HG03064 (cell line): ENCODE data around the gene TEX14.
"Not testable (repeated sequence)": the region's sequence is repeated elsewhere in the genome, so short reads cannot be mapped to it uniquely, and the experiment has no call there.

Experiments
- ATAC-seq: cut with Tn5 transposase; IDR thresholded peaks from one replicate; pipeline ENCODE4 v1.9.1; 2021; ENCODE audit warnings: low read depth; ENCODE audit not compliant: unreplicated experiment

Gene TEX14

GRCh38 chr17:58693208-58693607 lies 1.4 kb upstream of the TEX14 start:
- ATAC-seq = no peak

GRCh38 chr17:58692239-58693055 lies 602 bp upstream of the TEX14 start, which contains the start of gene RAD51C:
TSS of gene RAD51C (plus strand) at chr17:58692602. CDS start at chr17:58692644, 42 bp downstream.
- ATAC-seq = peak; percentile 97

DNA sequence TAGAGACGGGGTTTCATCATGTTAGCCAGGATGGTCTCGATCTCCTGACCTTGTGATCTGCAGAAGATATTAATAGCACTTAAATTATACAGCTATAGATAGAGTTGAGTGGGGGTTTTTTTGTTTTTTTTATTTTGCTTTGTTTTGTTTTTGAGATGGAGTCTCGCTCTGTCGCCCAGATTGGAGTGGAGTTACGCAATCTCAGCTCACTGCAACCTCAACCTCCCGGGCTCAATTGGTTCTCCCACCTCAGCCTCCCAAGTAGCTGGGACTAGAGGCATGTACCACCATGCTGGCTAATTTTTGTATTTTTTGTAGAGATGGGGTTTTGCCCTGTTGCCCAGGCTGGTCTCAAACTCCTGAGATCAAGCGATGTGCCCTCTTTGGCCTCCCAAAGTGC lies 1.8 kb downstream of the TEX14 start:
- not testable (repeated sequence) for ATAC-seq

- no peak for ATAC-seq
These were observed 3.3 kb downstream of the TEX14 start for GRCh38 chr17:58688521-58688920.

DNA sequence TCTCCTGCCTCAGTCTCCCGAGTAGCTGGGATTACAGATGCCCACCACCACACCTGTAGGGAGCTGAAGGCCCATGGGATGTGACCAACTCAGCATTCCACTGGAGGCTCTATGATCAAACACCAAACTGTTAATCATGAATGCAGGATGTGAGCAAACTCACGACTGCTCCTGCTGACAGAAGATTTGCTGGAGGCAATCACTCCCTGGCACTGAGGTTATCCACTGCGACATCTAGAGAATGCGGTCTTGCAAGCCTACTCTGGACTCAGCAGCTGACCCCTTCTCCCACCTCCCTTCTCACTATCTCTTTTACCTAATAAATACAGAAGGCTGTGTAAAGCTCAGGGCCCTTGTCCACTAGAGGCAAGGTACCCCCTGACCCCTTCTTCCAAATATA lies 4.9 kb downstream of the TEX14 start:
- no peak for ATAC-seq

- not testable (repeated sequence) for ATAC-seq
These were observed 7.4 kb downstream of the TEX14 start for GRCh38 chr17:58684462-58684861.

GRCh38 chr17:58684003-58684402 lies 7.8 kb downstream of the TEX14 start:
- no peak for ATAC-seq

DNA sequence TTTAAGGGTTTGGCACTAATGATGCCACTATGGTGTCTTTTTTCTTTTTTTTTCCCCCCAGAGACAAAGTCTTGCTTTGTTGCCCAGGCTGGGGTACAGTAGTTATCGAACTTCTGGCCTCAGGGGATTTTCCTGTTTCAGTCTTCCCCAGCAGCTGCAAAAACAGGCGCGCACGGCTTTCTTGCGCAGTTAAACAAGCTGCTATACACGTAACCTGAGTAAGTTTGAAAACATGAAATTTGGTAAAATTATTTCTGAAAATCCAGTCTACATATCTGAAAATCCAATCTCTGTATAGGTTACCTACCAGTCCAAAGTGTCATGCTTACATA lies 11.8 kb downstream of the TEX14 start:
- ATAC-seq = no peak

- ATAC-seq = no peak
These were observed 12.4 kb downstream of the TEX14 start for GRCh38 chr17:58679263-58680037.

- ATAC-seq = not testable (repeated sequence)
These were observed 13.6 kb downstream of the TEX14 start for GRCh38 chr17:58678287-58678686.

DNA sequence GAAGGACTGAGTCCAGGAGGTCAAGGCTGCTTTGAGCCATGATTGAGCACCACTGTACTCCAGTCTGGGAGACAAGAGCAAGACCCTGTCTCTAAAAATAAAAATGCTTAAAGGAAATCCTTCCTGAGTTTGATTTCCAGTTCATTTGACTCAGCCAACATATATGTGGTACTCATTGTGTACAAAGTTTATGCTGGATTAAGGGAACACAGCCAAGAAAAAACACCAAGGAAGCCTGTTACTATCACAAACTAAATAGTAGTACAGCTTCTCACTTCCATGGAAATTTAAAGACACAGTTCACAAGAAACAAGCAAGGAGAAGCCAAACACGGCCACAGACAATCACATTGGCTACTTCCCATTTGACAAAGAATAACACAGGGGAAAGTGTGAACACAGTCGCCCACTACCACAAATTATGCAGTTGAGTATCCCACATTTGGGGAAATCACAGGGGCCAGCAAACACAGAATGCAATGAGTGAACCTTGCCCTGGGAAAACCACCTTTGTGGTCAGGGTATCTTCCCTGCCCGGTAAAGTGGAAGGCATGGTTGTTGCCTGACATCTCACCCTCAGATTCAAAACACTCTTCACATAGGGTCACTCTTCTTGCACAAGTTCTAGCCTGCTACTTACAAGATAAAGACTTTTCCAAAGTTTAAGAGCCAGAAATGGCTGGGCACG lies 14.5 kb downstream of the TEX14 start:
- ATAC-seq = no peak

DNA sequence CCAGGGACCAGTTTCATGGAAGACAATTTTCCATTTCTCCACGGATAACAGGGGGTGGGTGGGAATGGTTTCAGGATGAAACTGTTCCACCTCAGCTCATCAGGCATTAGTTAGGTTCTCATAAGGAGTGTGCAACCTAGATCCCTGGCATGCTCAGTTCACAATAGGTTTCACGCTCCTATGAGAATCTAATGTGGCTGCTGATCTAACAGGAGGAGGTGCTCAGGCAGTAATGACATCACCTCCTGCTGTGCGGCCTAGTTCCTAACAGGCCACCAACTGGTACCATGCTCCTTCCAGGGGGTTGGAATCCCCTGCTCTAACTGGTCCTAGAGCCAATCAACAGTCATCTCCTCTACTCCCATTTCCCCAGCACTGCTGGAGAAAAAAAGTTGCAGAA lies 19.9 kb downstream of the TEX14 start:
- ATAC-seq = no peak

DNA sequence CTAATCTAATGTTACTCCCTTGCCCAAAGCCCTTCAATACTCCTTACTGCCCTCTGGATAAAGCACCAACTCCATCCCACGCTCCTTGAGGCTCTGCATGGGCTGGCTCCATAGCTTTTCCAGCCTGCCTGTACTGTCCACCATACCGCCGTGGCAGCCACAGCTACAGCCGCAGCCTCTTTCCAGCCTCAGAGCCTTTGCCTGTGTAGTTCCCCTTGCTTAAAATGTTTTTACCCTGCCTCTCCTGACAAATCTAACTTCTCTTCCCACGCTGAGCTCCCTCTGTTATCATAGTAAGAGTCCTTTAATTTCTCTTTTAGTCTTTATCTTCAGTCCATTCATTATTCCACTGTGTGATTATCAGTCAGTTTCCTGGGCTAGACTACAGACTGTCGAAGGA lies 22.0 kb downstream of the TEX14 start:
- ATAC-seq = no peak

DNA sequence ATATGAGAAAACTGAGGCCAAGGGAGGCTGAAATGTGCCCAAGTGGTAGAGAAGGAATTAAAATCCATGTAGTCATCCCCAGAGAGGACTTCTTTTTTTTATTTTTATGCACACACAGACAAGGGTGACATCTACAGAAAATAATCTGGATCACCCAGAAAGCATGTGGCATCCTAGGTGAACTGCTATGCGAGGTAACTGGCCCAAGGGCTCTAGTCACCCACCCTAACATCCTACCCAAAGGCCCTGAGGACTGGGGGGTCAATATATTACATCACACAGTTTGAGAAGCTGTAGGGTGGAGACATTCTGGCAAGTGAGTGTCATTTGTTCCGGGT lies 23.3 kb downstream of the TEX14 start:
- ATAC-seq = no peak

- ATAC-seq = no peak
These were observed 23.8 kb downstream of the TEX14 start for GRCh38 chr17:58667934-58668597.

DNA sequence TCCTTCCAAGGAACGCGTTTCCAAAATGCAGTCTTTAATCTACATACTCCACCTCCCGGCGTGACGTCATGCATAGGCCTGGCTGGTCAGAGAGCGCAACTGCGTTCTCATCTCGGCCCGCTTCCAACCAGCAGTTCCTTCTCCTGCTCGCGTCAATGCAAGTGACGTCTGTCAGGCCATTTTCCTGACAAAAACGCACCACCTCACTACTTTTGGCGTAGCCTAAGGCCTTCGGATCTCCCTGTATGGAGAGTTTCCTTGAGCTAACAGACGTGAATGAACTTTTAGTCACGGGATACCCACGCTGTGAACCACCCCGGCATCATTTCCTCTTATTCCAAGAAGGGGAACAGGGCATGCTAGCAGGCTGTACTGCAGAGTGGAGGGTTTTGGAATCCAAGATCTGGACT lies 25.0 kb downstream of the TEX14 start:
- ATAC-seq = no peak

GRCh38 chr17:58665946-58666857 lies 25.6 kb downstream of the TEX14 start:
- ATAC-seq = no peak

- ATAC-seq = no peak
These were observed 27.5 kb downstream of the TEX14 start for GRCh38 chr17:58664302-58664701.

- no peak for ATAC-seq
These were observed 30.3 kb downstream of the TEX14 start for GRCh38 chr17:58661499-58661898.

- no peak for ATAC-seq
These were observed 31.2 kb downstream of the TEX14 start for GRCh38 chr17:58660621-58661020.
